NCI-H2196 (cell line): ENCODE data around the gene ZNF598.

Source experiments
- DNase-seq: peaks from one replicate; lab custom pipeline; 2025; ENCODE audit not compliant: unreplicated experiment; lab: John Stamatoyannopoulos, UW

Gene ZNF598

DNA sequence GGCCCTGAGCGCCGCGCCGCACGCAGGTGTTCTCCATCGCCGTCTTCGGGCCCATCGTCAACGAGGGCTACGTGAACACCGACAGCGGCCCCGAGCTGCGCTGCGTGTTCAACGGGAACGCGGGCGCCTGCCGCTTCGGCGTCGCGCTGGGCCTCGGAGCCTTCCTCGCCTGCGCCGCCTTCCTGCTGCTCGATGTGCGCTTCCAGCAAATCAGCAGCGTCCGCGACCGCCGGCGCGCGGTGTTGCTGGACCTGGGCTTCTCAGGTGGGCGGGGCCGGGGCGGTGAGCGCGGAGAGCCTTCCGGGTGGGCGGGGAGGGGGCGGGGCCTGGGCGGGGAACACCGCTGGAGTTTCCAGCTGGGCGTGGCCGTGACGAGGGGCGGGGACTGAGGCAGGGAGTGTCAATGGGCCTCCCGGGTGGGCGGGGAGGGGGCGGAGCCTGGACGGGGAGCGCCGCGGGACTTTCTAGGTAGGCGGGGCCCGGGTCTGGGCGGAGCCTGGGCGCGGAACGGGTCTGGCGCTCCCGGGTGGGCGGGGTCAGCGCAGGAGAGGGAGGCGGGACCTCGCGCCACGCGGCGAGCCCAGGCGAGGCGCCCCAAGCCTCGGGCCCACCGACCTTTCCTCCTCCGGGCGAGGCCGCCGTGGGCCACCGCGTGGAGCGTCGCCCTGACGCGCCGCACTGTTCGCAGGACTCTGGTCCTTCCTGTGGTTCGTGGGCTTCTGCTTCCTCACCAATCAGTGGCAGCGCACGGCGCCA is 17.5 kb downstream of the ZNF598 start:
- no peak for DNase-seq

DNA sequence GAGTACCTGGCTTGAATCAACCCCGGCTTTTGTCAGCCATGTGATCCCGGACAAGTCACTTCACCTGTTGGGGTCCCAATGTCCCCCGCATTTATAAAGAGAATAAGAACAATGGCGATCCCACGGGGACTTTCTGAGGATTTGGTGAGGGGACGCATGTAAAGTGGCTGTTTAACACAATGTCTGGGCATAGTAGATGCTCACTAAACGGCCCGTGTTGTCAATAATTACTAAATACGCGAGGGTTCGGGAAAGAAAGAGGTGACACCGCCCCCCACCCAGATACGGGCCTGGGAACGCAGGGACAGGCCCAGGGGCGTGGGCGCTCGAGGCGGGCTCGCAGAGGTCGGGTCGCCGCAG is 18.1 kb downstream of the ZNF598 start:
- DNase-seq, result no peak

DNA sequence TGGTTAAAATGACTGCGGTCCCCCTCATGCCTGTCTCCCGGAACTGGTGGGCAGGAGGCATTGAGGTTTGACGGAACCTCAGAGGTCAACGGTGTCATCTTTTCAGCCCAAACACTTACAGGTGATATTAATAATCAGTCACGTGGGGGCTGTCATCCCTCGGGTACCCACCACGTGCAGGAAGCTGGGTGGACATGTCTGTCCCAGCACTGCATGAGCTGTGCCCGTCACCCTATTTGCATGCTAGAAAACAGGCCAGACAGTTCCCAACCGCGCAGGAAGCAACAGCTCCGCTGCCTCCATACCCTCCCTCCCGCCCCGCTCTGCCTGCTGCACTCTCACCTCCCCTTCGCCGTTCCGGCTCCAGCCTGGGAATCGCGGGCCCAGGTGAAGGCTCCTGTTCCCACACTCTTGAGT is 18.5 kb downstream of the ZNF598 start:
- no peak for DNase-seq

DNA sequence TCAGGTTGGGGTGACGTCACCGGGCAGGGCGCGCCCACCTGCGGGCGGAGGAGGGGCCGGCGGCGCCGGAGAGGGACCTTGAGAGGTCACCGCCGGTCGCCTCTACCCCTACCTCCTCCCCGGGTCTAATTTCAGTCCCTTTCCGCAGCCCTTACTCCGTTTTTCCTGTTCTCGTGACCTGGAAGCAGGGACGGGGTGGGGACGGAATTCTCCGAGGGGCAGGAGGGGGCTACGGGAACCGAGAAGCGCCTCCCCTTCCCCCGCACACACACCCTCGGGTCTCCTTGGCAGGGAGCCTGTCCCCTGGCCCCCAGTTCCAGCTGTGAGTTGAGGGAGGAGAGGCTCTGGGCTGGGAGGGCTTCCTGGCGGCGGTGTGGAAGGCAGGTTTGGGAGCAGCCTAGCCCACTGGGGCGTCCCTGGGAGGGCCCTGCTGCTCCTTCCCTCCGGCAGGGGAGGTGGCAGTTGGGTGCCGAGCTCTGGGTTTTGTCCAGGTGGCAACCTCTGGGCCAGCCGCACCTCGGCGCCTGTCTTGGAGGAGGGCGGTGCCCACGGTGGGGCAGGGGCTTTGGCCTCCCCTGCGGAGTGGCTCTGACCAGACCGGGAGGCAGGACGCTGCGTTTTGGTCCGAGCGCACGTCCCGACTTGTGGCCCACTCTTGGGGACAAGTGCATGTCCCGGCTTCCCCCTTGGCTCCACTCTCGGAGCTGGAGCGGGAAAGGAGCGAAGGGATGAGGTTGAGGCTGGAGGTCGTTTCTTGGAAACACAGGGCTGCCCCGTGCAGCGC is 19.1 kb downstream of the ZNF598 start:
- peak; percentile 73 for DNase-seq

DNA sequence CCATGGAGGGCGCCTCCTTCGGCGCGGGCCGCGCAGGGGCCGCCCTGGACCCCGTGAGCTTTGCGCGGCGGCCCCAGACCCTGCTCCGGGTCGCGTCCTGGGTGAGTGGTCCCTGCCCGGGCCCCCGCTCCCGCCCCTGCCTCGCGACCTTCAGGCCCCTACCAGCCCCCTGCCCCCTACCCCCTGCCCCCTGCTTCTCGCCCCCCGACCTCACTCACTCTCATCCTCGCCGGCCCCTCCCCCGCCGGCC is 19.6 kb downstream of the ZNF598 start:
- no peak for DNase-seq

DNA sequence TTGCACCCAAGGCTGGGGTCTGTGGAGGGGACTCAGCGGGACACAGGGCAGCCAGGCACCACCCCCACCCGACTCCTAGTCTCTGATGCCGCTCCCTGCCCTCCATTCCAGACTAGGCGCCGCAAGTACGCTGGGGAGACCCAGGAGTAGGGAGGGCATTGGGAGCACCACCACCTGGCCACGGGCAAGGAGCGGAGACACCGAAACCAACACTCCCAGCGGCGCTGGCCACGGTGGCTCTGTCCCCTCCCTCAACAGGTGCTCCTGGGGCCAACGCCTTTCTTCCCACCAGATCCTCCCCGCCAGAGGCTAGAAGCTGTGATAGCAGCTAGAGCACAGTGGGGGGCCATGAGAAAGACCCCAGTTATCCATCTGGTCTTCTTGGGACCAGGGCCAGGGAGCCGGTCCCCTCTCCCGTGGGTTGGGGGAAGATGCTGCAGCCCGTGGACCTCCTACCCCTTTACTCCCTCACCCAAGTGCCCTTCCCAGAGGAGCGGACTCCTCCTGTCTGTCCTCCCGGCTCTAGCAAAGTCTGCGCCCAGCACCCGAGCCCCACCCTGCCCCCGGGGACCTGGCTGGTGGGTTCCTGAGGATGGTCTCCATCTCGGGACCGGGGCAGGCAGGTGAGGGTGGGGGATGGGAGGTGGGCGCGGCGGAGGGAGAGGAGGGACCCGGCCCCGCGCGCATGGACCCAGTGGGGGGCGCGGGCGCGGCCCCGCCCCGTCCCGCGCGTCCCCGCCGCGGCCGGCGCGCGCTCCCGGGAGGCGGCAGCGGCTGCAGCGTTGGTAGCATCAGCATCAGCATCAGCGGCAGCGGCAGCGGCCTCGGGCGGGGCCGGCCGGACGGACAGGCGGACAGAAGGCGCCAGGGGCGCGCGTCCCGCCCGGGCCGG is 20.2 kb downstream of the ZNF598 start, which contains the start of gene SYNGR3:
TSS of gene SYNGR3 (plus strand) at position 762 of the 892 bp plus-strand sequence. CDS start 133 bp downstream, outside the sequence.
- peak; percentile 42 for DNase-seq

DNA sequence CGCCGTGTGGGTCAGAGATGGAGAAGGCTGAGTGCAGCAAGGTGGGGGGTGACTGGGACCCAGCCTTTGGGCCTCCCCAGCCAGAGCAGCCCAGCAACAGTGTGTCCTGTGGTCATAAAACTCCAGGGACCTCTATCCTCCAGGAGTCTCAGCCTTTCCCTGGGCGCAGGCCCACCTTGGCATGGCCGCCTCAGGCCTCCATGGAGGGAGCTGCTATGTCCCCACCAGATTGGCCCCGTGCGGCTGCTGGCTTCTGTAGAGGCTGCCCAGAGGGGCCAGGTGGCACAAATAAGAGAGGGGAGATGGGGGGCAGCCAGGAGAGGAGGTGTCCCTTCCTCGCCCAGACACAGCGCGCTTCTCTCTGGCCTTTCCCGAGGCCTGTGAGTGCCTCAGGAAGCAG is 22.4 kb downstream of the ZNF598 start:
- no peak for DNase-seq

DNA sequence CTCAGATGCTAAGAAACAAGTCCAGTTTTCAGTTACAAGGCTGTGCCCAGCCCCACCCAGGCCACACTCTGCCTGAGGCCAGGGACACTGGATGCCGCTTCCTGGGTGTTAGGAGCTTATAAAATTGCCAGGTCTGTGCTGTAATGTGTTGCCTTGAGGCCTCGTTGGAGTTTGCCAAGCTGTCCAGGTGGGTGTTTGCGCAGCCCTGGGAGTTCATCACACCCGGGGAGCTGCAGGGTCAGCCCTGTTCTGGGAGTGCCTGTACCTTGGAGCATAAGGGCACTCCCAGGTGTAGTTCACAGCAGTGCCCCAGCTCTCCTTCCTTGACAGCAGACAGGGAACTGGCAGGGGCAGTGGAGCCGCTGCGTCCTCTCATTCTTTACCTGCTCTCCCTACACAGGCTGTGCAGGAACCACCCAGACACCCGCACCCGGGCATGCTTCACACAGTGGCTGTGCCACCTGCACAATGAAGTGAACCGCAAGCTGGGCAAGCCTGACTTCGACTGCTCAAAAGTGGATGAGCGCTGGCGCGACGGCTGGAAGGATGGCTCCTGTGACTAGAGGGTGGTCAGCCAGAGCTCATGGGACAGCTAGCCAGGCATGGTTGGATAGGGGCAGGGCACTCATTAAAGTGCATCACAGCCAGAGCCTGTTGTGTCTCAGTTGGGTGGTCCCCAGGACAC is 24.0 kb downstream of the ZNF598 start:
- DNase-seq, result no peak

DNA sequence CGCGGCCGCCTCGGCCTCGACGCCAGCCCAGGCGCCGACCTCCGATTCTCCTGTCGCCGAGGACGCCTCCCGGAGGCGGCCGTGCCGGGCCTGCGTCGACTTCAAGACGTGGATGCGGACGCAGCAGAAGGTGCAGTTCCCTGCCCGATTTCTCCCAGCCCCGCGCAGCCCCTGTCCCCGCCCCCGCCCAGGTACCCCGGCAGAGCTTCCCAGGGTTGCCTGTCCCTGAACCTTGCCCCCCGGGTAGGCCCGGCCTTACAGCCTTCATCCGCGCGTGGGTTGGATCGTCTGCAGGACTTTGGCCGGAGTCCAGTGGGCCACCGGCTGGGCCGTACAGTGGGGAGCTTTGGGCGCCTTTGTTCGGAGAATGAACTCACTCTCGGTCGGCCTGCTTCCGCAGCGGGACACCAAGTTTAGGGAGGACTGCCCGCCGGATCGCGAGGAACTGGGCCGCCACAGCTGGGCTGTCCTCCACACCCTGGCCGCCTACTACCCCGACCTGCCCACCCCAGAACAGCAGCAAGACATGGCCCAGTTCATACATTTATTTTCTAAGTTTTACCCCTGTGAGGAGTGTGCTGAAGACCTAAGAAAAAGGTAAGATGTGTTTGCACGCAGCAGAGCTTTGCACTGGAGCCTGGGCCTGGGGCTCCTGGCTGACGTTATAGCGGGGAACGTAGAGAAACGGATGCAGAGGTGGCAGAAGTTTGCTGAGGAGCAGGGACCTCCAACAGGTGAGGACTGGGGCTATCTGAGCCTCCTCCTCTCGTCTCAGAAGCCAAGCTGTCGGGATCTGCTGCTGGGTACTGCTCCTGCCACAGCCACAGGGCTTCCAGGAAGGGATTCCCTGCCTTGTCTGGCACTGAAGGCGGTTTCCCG is 25.0 kb downstream of the ZNF598 start:
- DNase-seq, result no peak

DNA sequence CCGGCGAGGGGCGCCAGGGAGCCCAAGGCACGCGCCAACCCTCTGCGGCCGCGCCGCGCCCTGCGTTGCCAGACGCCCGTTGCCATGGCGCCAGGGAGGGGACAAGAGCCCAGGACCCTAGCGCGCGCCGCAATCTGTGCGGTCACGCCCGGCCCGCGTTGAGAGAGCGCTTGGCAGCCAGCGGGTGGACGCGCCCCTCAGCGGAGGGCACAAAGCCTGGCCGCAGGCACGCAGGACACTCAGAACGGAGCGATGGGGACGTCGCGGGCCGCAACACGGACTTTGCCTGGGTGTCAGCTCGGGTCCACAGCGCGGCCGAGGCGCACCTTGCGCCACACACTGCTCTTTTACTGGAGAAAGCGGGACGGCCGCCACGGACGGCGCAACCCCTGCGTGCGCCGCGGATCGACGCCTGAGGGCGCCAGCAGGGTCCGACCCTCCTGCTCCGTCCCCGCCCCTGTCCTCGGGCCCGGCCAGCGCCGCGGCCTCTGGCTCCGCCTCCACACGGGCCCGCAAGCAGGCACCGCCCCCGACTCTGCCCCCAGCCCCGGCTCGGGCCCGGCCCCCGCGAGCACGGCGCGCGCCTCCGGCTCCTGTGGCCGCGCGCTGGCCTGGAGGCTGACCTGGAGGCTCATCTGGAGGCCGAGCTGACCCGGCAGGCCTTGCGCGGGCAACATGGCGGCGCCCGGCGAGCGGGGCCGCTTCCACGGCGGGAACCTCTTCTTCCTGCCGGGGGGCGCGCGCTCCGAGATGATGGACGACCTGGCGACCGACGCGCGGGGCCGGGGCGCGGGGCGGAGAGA is 25.9 kb downstream of the ZNF598 start, which contains the start of gene GFER:
TSS of gene GFER (plus strand) at position 650 of the 803 bp plus-strand sequence. CDS start at position 676, 26 bp downstream.
- peak; percentile 96 for DNase-seq

DNA sequence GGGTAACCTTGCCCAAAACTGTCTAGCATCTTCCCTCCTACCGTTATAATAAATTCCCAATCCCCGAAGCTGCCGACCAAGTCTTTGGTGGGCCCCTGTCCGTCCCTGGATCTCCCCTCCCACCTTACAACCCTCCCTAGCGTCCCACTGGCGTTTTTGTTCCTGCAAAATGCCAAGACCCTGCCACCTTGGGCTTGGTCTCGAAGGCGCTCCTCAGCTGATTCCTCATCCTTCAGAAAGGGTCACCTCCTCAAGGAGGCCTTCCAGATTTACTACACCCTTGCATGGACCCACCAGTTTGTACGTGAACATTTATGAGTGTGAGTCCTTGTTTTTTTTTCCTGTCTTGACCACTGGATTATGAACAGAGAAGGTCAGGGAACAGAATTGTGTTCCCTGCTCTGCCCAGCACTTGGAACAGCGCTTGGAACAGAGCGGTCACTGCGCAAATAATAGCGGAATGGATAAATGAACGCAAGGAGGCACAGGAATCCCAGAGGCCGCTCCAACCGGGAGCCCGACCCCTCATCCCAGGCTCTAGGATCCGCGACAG is 26.6 kb downstream of the ZNF598 start:
- DNase-seq, result no peak

DNA sequence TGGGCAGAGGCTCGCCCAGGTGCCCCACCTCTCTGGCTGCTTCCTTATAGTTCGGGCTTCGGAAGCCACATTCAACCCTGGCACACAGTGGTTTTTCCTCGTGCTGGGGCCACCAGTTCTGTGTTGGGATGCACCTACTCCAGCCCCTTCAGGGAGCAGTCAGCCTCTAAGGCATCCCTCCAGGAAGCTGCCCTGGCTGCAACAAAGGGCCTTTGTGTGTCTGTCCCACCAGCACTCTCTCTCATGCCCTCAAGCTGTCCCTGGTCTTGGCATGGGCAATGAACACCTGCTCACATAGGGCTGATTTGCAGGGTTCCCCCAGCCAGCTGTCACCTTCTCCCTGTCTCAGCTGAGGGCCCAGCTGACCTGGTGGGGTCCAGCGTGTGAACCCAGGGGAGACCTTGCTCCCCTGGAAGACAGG is 27.6 kb downstream of the ZNF598 start:
- peak; percentile 85 for DNase-seq

DNA sequence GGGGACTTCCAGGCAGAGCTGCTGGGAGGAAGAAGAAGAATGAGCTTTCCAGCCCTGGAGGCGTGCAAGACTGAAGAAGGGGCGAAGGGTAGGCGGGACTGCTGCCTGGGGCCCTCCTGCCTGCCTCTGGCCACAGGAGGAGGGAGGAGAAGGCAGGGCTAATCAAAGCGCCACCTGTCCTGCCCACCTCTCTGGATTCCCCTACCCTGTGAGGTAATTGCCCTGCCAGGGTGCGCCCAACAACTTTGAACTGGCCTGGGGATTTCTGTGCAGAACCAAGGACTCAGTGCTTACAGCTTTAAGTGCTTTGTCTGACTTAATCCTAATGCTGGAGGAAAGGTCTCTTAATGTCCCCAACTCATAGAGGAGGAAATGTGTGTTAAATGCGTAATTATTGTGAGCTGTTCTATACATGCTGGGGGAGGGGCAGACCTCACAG is 28.2 kb downstream of the ZNF598 start, which contains the start of gene NOXO1:
TSS of gene NOXO1 (minus strand) at position 72 of the 439 bp plus-strand sequence. CDS start 290 bp downstream, outside the sequence.
- DNase-seq, result no peak

DNA sequence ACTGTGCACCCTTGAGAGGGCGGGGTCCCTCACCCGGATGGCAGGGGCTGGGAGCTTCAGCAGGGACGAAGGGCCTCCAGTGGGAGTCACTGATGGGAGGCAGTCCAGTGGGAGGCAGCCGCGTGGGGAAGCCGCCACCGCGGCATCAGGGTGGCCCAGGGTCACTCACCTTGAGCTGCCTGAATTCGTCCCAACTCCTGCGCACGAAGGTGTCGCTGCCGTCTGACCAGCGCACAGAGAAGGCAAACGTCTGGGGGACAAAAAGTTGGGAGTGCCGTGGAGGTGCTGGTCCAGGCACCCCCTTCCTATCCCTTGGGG is 28.9 kb downstream of the ZNF598 start:
- no peak for DNase-seq

DNA sequence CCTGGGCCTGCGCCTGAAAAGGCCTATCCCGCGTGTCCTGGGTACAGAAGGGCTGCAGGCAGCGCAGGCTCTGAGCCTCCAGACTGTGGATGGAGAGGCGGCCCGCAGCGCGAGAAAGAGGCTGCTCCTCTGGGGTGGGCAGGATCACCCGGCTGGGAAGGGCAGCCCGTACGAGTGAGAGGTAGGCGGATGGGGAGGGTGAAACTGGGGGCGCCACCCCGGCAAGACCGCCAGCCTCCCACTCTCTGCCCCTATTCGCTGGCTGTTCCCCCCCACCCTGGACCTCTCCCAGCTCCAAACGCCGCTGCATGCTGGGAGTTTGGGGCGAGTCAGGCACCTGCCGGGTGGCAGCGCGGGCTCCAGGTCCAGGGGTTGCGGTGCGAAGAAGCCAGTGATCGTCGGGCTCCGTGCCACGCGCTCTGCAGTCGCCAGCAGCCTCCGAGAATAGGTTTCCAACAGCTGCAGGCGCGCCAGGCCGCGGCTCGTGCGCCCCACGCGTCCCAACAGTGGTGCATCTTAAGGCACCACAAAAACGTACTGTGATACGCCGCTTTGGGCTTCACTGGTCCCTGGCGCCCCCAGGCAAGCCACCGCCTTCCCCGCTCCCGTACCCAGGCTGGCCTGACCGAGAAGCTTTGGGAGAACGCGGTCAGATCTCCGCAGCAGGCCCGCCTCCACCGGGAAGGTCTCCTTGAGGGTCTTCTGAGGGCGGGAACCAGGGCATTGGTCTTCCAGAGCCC is 29.4 kb downstream of the ZNF598 start:
- DNase-seq, result no peak

DNA sequence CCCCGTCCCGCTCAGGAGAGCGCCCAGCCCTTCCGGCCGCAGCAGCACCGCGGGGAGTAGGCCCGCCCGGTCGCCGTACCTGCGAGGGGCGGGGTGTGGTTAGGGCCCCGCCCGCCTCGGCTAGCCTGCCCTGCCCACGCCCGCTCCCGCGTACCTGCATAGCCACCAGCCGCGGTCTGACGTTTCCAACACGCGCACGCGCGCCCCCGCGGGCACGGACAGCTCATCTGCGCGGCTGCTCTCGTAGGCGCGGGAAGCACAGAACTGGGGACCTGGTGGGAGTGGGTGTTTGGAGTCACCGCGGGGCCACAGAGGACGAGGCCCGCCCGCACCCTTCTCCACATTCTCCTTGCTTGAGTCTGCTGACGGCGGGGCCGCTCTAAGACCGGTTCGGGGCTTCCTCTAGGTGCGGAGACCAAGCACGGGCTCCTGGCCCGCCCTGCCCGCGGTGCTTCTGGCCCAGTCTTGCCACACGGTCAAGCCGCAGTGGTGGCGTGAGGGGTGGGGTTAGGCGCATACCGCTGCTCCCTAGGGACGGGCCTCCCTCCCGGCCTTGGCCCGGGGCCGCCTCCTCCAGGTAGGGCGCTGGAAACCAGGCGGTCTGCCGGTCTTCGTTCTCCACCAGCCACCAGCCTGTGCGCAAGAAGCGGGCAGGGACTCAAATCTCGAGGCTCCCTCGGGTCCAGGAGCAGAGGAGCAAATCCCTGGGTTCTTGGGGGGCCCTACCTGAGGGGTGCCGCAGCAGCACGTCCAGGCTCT is 30.2 kb downstream of the ZNF598 start:
- DNase-seq, result peak; percentile 94

DNA sequence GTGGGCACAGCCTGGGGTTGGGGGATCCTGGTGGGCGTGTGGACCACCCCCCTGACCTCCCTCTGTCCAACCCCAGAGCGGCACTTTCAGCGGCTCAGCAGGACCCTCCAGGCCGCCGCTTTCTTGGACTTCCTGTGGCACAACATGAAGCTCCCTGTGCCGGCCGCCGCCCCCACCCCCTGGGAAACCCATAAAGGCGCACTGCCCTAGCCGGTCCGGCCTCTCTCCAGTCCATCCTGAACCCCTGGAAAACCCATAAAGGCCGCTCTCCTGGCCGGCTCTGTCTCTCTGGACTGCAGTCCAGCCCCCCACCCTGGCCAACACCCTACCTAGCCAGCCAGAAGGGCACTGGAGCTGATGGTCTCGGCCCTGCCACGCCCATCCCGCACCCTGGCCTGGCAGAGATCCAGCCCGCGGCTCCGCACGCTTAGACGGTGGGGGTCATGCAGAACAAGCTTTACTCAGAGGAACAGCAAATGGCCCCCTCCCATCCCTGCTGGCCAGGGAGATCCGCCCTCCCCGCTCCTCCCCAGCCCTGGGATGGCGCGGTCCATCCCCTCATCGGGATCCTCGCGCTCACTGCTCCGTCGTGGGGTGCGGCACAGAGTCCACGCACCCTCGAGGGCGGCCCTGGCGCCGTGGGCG is 31.0 kb downstream of the ZNF598 start:
- no peak for DNase-seq
